Pons (tissue), 1 donor: Measurements from ENCODE around the gene STK35.

ENCODE experiments used
- DNase-seq: peaks from one replicate; pipeline ENCODE4 v3.0.0-alpha.2; 2016; ENCODE audit warnings: low spot score

Gene STK35

DNA sequence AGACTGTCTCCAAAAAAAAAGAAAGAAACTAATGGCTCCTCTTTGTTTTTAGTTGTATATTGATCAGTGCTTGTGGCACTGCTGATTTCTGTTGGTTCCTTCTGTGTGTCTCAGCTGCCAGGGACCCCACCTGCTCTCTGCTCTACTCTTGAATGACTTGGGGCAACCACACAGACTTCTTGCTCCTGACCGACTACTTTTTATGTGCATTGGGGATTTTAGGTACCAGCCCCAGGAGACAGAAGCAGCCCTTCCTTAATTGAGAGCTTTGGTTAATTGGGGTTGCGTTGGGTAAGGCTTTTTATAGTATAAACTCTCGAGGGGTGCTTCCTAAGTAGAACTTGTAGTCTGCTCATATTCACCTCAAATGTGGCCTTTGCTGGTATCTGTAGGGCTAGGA is 6.9 kb downstream of the STK35 start:
- DNase-seq: no peak

- no peak for DNase-seq
Measured at GRCh38 chr20:2108987-2109386, 7.4 kb downstream of the STK35 start.

DNA sequence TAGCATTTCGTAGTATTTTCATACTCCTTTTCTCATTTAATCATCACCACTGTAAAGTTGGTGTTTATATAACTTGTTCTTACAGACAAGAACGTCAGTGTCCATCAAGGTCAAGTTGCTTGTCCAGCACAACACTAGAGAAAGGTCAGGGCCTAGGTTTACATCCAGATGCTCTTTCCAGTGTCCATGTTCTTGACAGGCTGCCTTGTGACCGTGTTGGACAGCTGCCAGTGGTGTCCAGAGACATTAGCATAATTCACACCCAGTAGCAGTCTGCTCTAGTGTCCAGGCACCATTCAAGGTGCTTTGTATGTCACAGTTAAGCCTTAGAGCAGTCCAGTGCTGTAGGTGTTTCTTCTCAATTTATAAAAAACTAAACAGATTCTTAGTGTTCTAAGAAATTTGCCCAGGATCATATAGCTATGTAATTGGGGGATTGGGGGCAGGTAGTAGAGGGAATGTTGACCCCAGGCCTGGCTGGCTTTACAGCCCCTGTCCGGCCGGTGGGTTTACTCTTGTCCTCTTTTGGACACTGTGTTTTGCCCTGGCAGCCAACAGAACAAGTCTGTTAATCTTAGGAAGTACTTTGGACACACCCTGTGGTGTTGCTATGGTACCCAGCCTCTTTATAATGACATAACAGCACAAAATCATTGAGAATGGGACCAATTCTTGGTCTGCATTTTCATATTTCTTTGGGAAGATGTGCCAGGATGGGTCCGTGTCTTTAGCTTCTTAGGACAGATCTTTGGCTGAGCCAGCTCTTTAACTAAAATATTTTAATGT is 8.0 kb downstream of the STK35 start:
- DNase-seq: peak; percentile 71

DNA sequence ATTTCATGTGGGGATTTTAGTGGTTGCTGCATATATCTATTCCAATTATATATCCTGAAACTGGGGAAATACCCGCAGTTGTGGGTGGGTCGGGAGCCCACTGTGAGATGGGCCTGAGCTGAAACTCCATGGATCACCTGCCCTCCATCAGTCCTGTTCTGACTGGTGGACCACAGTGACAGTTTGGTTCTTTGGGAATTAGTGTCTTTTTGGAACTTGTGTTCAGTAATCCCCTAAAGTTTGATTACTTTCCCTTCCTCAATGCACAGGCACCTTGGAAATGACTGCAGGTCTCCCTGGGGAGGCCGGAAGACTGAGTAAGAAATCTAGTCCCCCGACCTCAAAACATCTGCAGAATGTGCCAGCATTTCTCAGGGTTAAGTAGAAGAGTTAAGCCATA is 11.3 kb downstream of the STK35 start:
- DNase-seq: no peak

- DNase-seq: no peak
Measured at GRCh38 chr20:2114127-2114959, 12.7 kb downstream of the STK35 start.

GRCh38 chr20:2114990-2115681 is 13.5 kb downstream of the STK35 start:
- no peak for DNase-seq

- no peak for DNase-seq
Measured at GRCh38 chr20:2116170-2116940, 14.7 kb downstream of the STK35 start.

DNA sequence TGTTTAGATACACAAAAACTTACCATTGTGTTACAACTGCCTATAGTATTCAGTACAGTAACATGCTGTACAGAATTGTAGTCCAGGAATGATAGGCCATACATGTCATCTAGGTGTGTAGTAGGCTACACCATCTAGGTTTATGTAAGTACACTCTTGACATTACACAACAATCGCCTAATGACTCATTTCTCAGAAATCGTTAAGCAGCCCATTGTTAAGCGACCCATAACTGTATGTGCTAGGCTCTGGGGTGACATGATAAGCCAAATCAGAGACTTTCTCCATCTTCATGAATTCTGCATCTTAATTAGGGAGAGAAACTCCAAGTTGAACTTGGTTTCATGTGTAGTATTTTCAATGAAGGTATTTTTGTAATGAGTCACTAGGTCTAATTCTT is 17.2 kb downstream of the STK35 start:
- no peak for DNase-seq

DNA sequence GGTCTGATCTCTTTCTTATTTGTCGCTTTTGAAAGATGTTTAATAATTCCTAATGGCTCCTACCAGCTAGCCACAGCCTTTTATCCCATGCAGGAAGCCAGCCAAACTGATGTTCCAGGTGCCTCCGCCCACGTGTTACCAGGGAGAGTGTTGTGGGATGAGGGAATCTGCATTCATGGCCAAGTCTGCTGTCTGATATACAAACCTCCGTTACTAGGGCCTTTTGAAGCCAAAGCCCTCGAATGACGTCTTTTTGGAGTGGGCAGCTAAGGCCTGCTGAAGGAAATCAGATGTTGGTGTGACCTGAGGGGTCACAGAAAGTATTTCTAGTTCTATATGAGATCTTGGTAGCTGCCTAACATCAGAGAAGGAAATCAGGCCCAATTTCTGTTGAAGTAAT is 21.3 kb downstream of the STK35 start:
- DNase-seq: no peak

- no peak for DNase-seq
Measured at GRCh38 chr20:2123720-2124119, 22.1 kb downstream of the STK35 start.

- no peak for DNase-seq
Measured at GRCh38 chr20:2124564-2125213, 23.1 kb downstream of the STK35 start.

DNA sequence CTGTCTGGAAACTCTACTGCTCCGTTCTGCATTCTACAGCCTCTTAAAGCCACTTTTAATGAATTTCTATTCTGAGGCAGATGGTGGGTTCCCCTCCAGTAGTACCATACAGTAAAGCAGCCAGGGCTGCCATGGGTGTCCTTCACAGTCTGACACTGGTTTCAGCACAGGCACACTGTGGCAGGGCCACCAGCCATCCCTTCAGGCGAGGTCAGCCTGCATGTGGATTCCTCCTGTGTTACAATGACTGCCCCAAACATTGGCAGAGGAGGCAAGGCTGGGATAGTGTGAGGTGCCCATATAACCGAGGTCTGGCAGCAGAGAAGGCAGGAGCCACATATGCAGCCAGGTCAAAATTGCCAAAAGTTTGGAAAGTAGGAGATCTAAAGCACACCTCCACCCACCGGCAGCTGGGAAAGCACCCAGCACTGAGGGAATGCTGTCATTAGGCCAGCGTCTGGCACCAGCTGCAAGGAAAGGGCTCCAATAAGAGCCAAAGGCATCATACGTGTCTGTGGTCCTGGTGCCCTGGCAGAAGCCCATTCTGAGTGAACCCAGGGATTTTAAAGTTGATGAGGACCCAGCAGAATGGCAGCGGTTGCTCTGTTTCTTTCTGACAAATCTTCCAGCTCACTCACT is 24.0 kb downstream of the STK35 start:
- no peak for DNase-seq

DNA sequence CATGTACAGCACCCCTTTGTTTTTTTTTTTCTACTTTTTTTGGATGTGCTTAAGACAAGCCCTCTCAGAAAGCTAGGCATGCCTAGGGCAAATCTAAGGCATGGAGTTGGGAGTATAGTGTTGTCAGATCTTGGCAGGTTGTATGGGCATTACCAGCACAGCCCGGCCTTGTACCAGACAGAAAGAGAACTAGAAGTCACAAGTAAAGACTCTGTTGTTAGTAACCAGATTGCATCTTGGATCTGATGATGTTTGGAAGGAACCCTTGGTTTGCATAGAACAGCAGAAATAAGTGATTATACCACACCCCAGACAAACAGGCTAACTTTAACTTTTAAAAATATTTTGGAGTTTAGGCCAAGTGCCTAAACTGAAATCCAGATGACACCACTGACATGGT is 25.6 kb downstream of the STK35 start:
- no peak for DNase-seq

DNA sequence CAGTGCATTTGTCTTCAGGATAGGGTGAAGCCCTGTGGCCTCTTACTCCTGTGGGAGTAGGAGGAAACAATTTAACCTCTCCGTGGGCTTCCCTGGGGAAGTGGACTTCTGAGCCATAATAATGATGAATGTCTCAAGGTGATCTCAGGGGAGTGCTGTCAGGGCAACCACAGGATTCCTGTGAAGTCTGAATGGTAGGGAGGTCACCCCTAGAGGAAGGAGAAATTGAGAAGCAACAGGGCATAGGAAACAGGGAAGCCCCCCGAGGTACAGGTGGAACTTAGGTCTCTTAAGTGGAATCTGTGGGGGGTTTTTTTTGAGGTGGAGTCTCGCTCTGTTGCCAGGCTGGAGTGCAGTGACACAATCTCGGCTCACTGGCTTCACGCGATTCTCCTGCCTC is 26.9 kb downstream of the STK35 start:
- DNase-seq: no peak

GRCh38 chr20:2130062-2130591 is 28.5 kb downstream of the STK35 start:
- peak; percentile 39 for DNase-seq

GRCh38 chr20:2130683-2131082 is 29.1 kb downstream of the STK35 start:
- DNase-seq: no peak

- DNase-seq: no peak
Measured at GRCh38 chr20:2131366-2131765, 29.7 kb downstream of the STK35 start.

DNA sequence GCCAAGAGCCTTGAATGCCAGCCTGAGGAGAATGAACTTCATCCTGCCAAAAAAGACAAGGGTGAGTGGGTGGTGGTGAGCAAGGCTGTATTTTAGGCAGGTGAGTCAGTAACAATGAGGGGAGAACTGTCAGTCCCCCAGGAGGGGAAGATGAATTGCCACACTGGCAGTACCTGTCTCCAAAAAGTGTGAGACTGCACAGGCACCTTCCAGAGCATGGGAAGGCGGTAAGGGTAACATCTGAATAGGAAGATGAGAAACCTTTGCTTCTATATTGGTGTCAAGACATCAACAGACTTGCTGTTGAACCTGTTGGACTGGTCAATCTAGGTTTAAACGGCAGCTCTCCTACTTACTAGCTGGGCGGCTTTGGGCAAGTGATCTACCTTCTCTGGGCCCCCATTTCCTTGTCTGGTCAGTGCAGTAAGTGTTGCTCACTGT is 30.9 kb downstream of the STK35 start:
- DNase-seq: no peak

DNA sequence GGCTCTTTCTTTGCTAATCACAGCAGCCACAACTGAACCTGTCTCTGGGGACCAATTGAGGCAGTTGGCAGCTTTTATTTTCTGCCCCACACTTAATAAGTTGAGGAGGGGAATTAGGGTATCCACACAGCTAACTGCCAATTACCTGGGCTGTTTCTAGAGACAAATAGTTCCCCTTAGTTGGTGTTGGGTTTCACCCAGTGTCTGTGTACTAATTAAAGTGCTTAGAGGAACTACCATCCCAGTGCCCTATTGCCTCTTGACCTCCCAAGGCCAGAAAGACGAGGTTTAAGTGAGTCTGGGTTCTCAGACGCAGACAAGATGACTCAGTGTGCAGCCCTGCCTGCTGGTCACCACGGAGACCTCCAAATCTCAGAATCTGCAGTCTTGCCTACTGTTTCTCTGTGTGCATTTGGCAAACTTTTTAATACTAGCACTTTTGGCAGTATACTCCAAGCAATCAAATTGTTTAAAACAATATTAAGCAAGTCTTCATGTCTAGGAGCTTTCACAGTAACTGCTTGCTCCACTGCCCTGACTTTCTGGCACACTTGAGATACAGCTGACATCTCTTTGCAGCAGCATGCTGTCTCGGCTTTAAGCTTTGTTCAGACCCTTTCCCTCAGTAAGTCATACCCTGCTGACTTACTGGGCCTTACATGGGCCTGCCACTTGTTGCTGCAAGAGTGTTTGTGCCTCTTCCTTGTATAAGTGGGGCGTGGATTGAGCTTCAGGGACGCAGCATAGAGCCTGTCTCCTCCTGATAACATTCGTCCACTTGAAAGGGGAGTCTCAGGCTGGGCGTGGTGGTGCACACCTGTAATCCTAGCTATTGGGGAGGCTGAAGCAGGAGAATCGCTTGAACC is 31.9 kb downstream of the STK35 start:
- peak; percentile 20 for DNase-seq

DNA sequence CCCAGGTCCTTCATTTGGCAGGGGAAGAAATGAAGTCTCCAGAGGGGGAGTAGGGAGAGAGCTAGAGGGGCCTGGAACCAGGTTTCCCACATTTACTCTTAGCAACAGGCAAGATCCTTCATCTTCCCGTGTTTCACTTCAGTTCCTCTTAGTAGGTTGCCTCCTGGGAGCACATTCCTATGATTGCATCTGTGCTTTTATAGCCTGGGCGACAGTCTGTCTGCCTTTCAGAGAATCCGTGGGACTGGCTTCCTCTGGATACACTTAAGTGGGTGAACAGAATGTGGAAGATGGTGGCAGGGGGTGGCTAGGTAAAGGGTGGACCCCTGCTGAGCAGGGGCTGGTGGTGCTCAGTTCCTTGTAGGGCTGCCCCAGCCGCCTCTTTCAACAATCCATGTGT is 33.4 kb downstream of the STK35 start:
- no peak for DNase-seq
